ENCODE measurements around the gene TGFBR3. TPM values are rescaled to one million over a fixed set of nuclear protein-coding genes. Genes with fewer than 3 reads are reported as not detected.

The TGFBR3 gene
- total and polyA plus RNA-seq, 9 of the 15 experiments (the other 6 are each of a cell fraction or from before 2014, with no cell fraction given) = 3.6 to 32.4 (median 15.6) TPM

GRCh38 chr1:91725618-91725988 lies 160.3 kb downstream of the TGFBR3 start (continued):
- TF ChIP-seq ZFP30 (CRISPR knock-in tag; IDR thresholded peaks at IDR 0.05; ENCODE audit: borderline replicate concordance) = no peak
- TF ChIP-seq CBX5 (IDR thresholded peaks at IDR 0.05; ENCODE audit: borderline replicate concordance, low read depth) = no peak
- no peak for TF ChIP-seq NR2C2 (CRISPR knock-in tag; IDR thresholded peaks at IDR 0.05)
- no peak for TF ChIP-seq NR2C2 (tag; IDR thresholded peaks at IDR 0.05)

DNA sequence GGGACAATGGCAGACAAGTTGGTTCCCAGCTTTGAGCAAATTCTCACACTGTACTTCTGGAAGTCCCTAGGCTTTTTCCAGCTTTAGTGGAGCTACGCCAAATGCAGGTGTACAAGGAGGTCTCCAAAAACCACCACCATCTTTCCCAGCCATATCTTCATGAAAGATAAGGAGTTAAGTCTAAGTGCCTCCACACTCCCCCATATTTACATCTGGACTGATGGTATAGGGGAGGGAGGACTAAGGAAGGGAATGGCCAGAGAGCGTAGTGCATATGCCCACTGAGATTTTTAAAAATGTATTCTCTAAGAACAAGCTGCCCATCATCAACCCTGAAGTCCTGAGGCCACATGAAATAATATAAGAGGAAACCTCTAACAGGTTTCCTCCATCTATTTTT lies 161.3 kb downstream of the TGFBR3 start:
- peaks cover 51% of the 10 kb centered on the region; the same call in 2 of the 3 replicates for H3K36me3 ChIP-seq (ENCODE audit: control insufficient read depth, insufficient read depth, low read length)
- H3K4me2 ChIP-seq (ENCODE audit: insufficient read depth, low read length) = no peak overlapping the region
- no peak overlapping the region for H3K27ac ChIP-seq (ENCODE audit: extremely low read depth, low read depth, low read length)
- intact Hi-C loops (cut with micrococcal nuclease) = no loop called here
- 30% methylated on average over 2 of the region's 2 CpGs for WGBS (ENCODE audit: insufficient coverage, low coverage, missing lambda C conversion rate)
- H3K9ac ChIP-seq (ENCODE audit: insufficient read depth in 1 of 2, low read depth in 2 of 2, low read length in 2 of 2) = no peak overlapping the region
- ChIA-PET CTCF (ENCODE audit: low intra/inter-chr PET ratio) (no interaction called here), POLR2A (interaction anchor here (0.5 to 0.9 kb wide), 5 partner anchors 8 to 1835 kb away, joined by 3 read pairs; no protein-coding TSS in a partner anchor)
- no peaks in the 10 kb centered on the region for H3K79me2 ChIP-seq (ENCODE audit: control insufficient read depth, insufficient read depth, low read length)
- H3K27me3 ChIP-seq (ENCODE audit: control insufficient read depth in 2 of 2, insufficient read depth in 2 of 2, low read length in 2 of 2) = no peaks in the 10 kb centered on the region
- in situ Hi-C loops (cut with MboI) = no loop called here
- no peak overlapping the region for H2AFZ ChIP-seq (ENCODE audit: low read depth, low read length)
- H4K20me1 ChIP-seq (replicated peaks; ENCODE audit: control insufficient read depth, insufficient read depth, low read length) = no peaks in the 10 kb centered on the region
- ATAC-seq = peak; percentile 55
- H3K9me3 ChIP-seq (replicated peaks; ENCODE audit: control insufficient read depth, insufficient read depth, low read depth, low read length) = no peaks in the 10 kb centered on the region
- peaks cover 9 to 35% of the 10 kb centered on the region in 2 experiments; a peak in 4 of 5 replicates for H3K4me1 ChIP-seq (replicated peaks in 1 of 2; ENCODE audit: control insufficient read depth in 2 of 2, insufficient read depth in 2 of 2, low read length in 2 of 2)
- no peaks in the 10 kb centered on the region for H3K9me1 ChIP-seq (ENCODE audit: control insufficient read depth, insufficient read depth, low read length)
- H3K4me3 ChIP-seq = no peak overlapping the region
- DNase-seq (ENCODE audit: extremely low read depth in 1 of 4, low spot score in 3 of 4) = no peak
- BruUV-seq (replicated peaks) = no TSS peak
- FAIRE-seq = no peak
- no peak for TF ChIP-seq TRIM28 (IDR thresholded peaks at IDR 0.05)
- TF ChIP-seq ZNF584 (CRISPR knock-in tag; IDR thresholded peaks at IDR 0.05; ENCODE audit: low read depth) = no peak
- TF ChIP-seq, protein P1, sequence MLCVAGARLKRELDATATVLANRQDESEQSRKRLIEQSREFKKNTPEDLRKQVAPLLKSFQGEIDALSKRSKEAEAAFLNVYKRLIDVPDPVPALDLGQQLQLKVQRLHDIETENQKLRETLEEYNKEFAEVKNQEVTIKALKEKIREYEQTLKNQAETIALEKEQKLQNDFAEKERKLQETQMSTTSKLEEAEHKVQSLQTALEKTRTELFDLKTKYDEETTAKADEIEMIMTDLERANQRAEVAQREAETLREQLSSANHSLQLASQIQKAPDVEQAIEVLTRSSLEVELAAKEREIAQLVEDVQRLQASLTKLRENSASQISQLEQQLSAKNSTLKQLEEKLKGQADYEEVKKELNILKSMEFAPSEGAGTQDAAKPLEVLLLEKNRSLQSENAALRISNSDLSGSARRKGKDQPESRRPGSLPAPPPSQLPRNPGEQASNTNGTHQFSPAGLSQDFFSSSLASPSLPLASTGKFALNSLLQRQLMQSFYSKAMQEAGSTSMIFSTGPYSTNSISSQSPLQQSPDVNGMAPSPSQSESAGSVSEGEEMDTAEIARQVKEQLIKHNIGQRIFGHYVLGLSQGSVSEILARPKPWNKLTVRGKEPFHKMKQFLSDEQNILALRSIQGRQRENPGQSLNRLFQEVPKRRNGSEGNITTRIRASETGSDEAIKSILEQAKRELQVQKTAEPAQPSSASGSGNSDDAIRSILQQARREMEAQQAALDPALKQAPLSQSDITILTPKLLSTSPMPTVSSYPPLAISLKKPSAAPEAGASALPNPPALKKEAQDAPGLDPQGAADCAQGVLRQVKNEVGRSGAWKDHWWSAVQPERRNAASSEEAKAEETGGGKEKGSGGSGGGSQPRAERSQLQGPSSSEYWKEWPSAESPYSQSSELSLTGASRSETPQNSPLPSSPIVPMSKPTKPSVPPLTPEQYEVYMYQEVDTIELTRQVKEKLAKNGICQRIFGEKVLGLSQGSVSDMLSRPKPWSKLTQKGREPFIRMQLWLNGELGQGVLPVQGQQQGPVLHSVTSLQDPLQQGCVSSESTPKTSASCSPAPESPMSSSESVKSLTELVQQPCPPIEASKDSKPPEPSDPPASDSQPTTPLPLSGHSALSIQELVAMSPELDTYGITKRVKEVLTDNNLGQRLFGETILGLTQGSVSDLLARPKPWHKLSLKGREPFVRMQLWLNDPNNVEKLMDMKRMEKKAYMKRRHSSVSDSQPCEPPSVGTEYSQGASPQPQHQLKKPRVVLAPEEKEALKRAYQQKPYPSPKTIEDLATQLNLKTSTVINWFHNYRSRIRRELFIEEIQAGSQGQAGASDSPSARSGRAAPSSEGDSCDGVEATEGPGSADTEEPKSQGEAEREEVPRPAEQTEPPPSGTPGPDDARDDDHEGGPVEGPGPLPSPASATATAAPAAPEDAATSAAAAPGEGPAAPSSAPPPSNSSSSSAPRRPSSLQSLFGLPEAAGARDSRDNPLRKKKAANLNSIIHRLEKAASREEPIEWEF (CRISPR knock-in tag; IDR thresholded peaks at IDR 0.05) = no peak
- no peak for TF ChIP-seq SRSF7 (optimal IDR thresholded peaks at IDR 0.05; ENCODE audit: low read depth, low read length)
- no peak for TF ChIP-seq ETV6 (IDR thresholded peaks at IDR 0.05; ENCODE audit: borderline replicate concordance in 1 of 2, low read depth in 2 of 2, low read length in 1 of 2)
- TF ChIP-seq ETV6 (CRISPR knock-in tag; IDR thresholded peaks at IDR 0.05; ENCODE audit: borderline replicate concordance) = no peak
- TF ChIP-seq, protein P2, sequence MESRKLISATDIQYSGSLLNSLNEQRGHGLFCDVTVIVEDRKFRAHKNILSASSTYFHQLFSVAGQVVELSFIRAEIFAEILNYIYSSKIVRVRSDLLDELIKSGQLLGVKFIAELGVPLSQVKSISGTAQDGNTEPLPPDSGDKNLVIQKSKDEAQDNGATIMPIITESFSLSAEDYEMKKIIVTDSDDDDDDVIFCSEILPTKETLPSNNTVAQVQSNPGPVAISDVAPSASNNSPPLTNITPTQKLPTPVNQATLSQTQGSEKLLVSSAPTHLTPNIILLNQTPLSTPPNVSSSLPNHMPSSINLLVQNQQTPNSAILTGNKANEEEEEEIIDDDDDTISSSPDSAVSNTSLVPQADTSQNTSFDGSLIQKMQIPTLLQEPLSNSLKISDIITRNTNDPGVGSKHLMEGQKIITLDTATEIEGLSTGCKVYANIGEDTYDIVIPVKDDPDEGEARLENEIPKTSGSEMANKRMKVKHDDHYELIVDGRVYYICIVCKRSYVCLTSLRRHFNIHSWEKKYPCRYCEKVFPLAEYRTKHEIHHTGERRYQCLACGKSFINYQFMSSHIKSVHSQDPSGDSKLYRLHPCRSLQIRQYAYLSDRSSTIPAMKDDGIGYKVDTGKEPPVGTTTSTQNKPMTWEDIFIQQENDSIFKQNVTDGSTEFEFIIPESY (CRISPR knock-in tag; IDR thresholded peaks at IDR 0.05) = no peak
- TF ChIP-seq, protein P3, sequence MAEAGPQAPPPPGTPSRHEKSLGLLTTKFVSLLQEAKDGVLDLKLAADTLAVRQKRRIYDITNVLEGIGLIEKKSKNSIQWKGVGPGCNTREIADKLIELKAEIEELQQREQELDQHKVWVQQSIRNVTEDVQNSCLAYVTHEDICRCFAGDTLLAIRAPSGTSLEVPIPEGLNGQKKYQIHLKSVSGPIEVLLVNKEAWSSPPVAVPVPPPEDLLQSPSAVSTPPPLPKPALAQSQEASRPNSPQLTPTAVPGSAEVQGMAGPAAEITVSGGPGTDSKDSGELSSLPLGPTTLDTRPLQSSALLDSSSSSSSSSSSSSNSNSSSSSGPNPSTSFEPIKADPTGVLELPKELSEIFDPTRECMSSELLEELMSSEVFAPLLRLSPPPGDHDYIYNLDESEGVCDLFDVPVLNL (CRISPR knock-in tag; IDR thresholded peaks at IDR 0.05; ENCODE audit: low read depth) = no peak
